ENCODE measurements around the gene HOXD10. TPM values are rescaled to one million over a fixed set of nuclear protein-coding genes. Genes with fewer than 3 reads are reported as not detected.

HOXD10 gene
- total and polyA plus RNA-seq, 7 donors, result 0.03 to 0.04 TPM; not detected in 5

DNA sequence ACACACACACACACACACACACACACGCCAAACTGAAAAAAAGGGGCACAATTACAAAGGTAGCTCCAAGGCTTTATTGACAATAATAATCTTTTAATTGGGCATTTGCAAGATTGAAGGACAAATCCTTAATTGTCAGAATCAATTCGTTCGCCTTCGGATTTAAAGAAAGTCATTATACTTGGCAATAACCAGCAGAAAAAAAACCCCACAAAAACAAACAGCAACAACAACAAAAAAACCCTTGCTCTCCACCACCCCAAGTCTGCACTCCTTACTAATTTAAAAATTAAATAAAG lies 11.1 kb downstream of the HOXD10 start:
- 59 to 74% (median 69%) methylated on average over 4 of the region's 4 CpGs for WGBS, 3 donors
- Histone ChIP-seq H3K9me3 (no peaks in the 10 kb centered on the region), H3K36me3 (ENCODE audit: insufficient read depth in 1 of 2, low read depth in 1 of 2) (no peaks in the 10 kb centered on the region), H3K4me3 (peak overlapping the region; percentile 84), H3K27me3 (ENCODE audit: insufficient read depth in 3 of 3, low read length in 2 of 3) (peaks cover 0 to 4% (median 2%) of the 10 kb centered on the region in 3 donors), H3K27ac (no peak overlapping the region), H3K4me1 (peaks cover 29% of the 10 kb centered on the region)
- DNase-seq (no peak), ATAC-seq (no peak)
- TF ChIP-seq, protein P1, sequence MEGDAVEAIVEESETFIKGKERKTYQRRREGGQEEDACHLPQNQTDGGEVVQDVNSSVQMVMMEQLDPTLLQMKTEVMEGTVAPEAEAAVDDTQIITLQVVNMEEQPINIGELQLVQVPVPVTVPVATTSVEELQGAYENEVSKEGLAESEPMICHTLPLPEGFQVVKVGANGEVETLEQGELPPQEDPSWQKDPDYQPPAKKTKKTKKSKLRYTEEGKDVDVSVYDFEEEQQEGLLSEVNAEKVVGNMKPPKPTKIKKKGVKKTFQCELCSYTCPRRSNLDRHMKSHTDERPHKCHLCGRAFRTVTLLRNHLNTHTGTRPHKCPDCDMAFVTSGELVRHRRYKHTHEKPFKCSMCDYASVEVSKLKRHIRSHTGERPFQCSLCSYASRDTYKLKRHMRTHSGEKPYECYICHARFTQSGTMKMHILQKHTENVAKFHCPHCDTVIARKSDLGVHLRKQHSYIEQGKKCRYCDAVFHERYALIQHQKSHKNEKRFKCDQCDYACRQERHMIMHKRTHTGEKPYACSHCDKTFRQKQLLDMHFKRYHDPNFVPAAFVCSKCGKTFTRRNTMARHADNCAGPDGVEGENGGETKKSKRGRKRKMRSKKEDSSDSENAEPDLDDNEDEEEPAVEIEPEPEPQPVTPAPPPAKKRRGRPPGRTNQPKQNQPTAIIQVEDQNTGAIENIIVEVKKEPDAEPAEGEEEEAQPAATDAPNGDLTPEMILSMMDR (IDR thresholded peaks at IDR 0.05), result no peak
- intact Hi-C loops (cut with DNase I), result loop anchor here (1.0 to 5.0 kb wide), 8 partner anchors 330 to 1020 kb away; no protein-coding TSS in a partner anchor

DNA sequence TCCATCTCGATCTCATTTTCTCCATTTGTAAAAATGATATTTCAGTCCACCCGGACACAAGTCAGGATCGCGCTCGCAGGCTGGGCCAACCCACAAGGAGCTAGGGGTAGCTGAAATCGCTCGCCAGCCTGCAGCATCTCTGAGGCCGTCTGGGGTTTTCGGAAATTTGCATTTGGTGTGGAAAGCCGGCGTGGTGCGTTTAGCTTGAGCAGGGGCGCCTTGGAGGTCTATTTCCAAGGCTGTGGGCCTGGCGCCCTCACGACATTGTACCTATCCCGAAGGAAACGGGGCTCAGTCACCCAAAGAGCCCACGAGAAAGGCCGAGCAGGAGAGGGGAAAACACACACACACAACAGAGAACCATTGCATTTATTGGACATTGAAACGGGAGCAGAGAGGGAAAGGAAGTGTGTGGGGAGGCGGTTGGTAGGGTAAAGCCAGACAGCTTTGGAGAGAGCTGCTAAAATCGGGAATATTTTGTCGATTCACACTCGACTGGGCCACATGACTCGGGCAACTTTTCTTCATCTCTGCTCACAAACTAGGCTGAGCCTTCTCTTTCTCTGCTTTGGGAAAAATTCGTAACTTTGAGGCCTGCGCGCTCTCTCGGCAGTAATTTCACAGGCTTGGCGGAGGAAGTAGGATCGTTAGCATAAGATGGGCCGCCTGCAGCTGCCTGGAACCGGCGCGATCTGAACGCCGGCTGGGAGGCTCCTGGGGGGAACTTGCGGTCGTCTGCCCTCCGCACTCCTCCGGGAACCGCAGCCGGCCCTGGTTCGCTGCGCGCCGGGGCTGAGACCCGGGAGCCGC lies 11.8 kb downstream of the HOXD10 start:
- Histone ChIP-seq H3K27me3 (ENCODE audit: insufficient read depth in 3 of 3, low read length in 2 of 3) (peaks cover 0 to 4% (median 2%) of the 10 kb centered on the region in 3 donors), H3K27ac (peak overlapping the region; percentile 93)

DNA sequence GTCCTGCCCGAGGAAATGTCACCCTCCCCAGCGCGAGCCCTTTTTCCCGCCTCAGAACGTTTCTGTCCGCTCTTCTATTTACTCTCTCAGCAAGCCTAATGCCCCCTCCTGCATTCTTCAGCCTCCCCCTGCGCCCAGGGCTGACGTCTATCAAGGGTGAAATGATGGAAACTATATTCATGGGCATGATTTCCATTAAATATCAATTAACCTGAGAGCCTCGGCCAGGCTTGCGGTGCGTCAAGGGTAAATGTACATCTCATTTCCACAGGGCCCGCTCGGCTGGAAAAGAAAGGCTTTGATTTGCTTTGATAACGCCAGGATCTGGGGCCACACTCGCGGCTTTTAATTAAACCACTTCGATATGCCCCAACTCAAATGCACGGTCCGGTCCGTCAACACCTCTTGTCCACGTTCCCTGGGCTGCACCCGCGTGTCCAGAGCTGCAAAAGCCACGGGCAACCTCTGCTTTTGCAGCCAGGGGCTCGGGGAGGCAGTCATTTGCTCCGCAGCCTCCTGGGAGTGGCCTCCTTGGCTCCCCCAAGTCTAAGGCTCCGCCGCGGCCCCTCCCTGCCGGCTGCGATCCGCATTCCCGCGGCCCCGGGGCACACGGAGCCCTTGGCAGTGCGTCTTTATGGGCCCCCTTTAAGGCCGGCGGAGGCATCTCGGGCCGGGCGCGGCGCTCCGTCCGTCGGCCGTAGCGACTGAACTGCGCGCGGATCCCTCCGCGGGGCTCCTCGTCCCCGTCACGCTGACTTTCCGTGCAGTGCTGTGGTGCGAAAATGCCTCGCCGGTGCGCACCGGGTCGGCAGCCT lies 12.6 kb downstream of the HOXD10 start, which contains the start of gene HOXD8:
Gene HOXD8, plus strand, starts transcription at position 724 of the 815 bp plus-strand sequence. CDS start 662 bp downstream, outside the sequence.
- DNase-seq, result peak; percentile 83 to 93
- Histone ChIP-seq H3K4me1 (peaks cover 40% of the 10 kb centered on the region), H3K27ac (peak within 1 kb of the TSS; percentile 93), H3K9me3 (no peaks in the 10 kb centered on the region), H3K27me3 (ENCODE audit: insufficient read depth in 3 of 3, low read length in 2 of 3) (peaks cover 0 to 4% (median 0%) of the 10 kb centered on the region in 3 donors), H3K4me3 (peak within 1 kb of the TSS; percentile 84), H3K36me3 (ENCODE audit: insufficient read depth in 1 of 2, low read depth in 1 of 2) (no peaks in the 10 kb centered on the region)
- peak; percentile 66 to 81 (median 80) for ATAC-seq
- WGBS, 3 donors, result 1 to 2% (median 2%) methylated on average over 49 to 64 of the region's 64 CpGs
- TF ChIP-seq, protein P1 (IDR thresholded peaks at IDR 0.05), result no peak
- intact Hi-C loops (cut with DNase I), result loop anchor here (2.0 to 5.0 kb wide), 7 partner anchors 328 to 1018 kb away; no protein-coding TSS in a partner anchor

More for the DNA sequence above, 11.8 kb downstream of the HOXD10 start:
- Histone ChIP-seq H3K4me1 (peaks cover 36% of the 10 kb centered on the region), H3K9me3 (no peaks in the 10 kb centered on the region), H3K4me3 (peak overlapping the region; percentile 84), H3K36me3 (ENCODE audit: insufficient read depth in 1 of 2, low read depth in 1 of 2) (no peaks in the 10 kb centered on the region)
- DNase-seq (no peak), ATAC-seq (no peak)
- TF ChIP-seq, protein P1 (IDR thresholded peaks at IDR 0.05), result no peak
- WGBS, 3 donors, result 37 to 44% (median 39%) methylated on average over 49 of the region's 49 CpGs
- intact Hi-C loops (cut with DNase I), result loop anchor here (2.0 to 5.0 kb wide), 7 partner anchors 329 to 1019 kb away; no protein-coding TSS in a partner anchor

DNA sequence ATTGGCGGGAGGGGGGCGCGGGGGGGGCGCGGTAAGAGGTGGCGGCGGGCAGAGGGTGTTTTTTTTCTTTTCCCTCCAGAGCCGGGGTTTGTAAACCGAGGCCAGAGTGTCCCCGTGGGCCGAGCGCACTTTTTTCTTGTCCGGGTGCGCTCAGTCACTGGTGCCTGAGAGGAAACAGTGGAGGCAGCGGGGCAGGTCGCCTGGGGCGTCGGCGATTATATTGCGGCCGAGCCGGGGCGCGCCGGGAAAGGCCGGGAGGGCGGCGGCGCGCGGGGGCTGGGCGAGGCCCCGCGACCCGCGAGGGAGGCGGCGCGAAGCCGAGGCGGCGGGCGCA lies 13.2 kb downstream of the HOXD10 start:
- TF ChIP-seq, protein P1 (IDR thresholded peaks at IDR 0.05), result no peak
- ATAC-seq, result peak; percentile 44 to 52 (median 48)
- intact Hi-C loops (cut with DNase I), result loop anchor here (2.0 to 5.0 kb wide), 7 partner anchors 328 to 1018 kb away; no protein-coding TSS in a partner anchor

More for the DNA sequence above, 13.2 kb downstream of the HOXD10 start:
- Histone ChIP-seq H3K4me3 (peak overlapping the region; percentile 84), H3K4me1 (peaks cover 41% of the 10 kb centered on the region), H3K27me3 (ENCODE audit: insufficient read depth in 3 of 3, low read length in 2 of 3) (peaks cover 0 to 4% (median 0%) of the 10 kb centered on the region in 3 donors), H3K36me3 (ENCODE audit: insufficient read depth in 1 of 2, low read depth in 1 of 2) (no peaks in the 10 kb centered on the region), H3K9me3 (no peaks in the 10 kb centered on the region), H3K27ac (peak overlapping the region; percentile 93)
- DNase-seq, result peak; percentile 56 to 78
- WGBS, 3 donors, result 0 to 1% (median 0%) methylated on average over 17 to 43 of the region's 43 CpGs

All from psoas muscle (tissue), 8 donors.